Mammary epithelial cell (primary cell): ENCODE results near the gene MYCN.

Experiments used
- CTCF ChIP-seq, 2 donors: IDR thresholded peaks in 1 of 2; conservative IDR thresholded peaks in 1 of 2; 2 replicates each; pipeline ENCODE4 v1.5.1; 2011 to 2012; ENCODE audit warnings: inconsistent platforms in 2 of 2, low read length in 2 of 2, mild to moderate bottlenecking in 2 of 2, control low read depth in 1 of 2, low read depth in 1 of 2; ENCODE audit not compliant: insufficient read depth in 1 of 2; ENCODE audit errors: extremely low read depth in 1 of 2
- EZH2 ChIP-seq: IDR thresholded peaks from 2 replicates; pipeline ENCODE4 v1.6.1; 2012; ENCODE audit warnings: low read length, inconsistent platforms, borderline replicate concordance

- TF ChIP-seq CTCF (conservative IDR thresholded peaks at IDR 0.05 in 1 of 2, IDR thresholded peaks at IDR 0.05 in 1 of 2; ENCODE audit: extremely low read depth in 1 of 2, insufficient read depth in 1 of 2, low read depth in 1 of 2, low read length in 2 of 2) (no peak), EZH2 (no peak)
Measured at GRCh38 chr2:15936277-15937104, 3.9 kb upstream of the MYCN start.
